GM18861 (cell line): Measurements from ENCODE around the gene CSF2.

Source experiments
- ATAC-seq: cut with Tn5 transposase; IDR thresholded peaks from one replicate; pipeline ENCODE4 v1.9.1; 2021; ENCODE audit not compliant: unreplicated experiment

Gene CSF2

GRCh38 chr5:132067941-132068808, 5.4 kb upstream of the CSF2 start:
- ATAC-seq = no peak

DNA sequence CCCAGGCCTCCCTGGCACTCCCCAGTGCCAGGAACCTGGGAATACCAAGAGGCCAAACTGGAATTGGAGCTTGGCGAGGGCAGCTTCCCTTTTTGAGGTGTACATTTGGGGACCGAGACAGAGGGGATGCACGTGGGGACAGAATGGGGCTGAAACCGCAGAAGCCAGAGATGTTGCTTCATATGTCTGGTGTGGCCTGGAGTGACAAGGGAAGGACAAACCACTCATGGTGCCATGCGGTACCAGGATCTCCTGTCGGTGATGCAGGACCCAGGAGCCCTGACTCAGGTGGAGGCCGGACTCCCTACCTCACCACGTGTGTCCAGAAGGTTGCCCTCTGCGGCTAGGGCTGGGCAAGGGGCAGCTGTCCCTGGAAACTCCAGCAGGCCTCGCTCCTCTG, 4.0 kb upstream of the CSF2 start:
- ATAC-seq = no peak

DNA sequence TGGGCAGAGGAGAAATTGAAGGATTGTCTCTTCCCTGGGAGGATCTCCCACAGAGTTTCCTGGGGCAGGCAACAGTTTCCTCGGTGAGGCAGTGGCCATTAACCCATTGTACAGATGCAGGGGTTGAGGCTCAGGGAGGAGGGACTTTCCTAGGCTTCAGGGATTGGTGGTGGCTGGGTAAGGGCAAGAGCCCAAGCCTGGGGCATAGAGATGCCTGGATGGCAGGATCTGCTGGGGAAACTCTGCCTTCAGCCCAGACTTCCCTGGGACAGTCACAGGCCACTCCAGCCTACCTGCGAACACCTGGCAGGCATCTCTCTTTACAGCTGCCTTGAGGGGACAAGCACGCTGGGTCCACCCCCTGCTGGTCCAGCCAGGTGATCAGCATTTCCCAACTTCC, 3.6 kb upstream of the CSF2 start:
- no peak for ATAC-seq

DNA sequence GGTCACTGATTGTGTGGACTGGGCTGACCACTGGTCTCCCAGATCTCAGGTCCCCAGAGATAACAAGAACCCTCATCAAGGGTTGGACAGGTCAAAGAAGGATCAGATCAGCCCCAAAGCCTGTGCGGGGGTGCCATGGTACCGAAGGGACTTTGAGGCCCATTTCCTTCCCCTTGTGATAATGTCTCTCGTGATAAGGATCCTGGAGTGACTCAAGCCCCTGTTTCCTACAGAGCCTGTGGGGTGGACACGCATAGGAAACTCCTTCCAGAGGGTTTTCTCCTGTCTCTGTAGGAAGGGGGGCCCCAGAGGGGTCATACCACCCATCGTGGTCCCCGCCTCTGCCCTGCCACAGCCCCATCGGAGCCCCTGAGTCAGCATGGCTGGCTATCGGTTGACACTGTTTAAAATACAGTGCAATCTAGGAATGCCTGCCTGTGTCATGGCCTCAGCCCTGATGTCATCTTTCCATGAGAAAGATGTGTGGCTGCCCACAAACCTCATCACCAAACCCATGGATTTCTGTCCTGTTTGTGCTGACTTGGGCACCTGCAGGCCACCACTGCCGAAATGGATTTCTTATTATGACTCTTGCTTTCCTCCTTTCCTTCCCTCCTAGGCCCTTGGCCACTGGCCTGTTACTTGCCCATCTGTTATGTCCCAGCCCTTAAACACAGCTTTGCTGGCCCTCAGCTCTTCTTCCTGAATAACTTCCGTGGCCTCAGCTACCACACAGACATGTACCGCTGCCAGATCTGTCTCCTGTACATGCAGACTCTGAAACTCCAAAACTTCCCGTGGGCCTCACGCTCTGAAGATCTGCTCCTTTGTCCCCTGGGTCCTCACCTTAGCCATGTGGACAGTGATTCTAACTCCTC, 2.9 kb upstream of the CSF2 start:
- ATAC-seq = no peak

- no peak for ATAC-seq
Observed at GRCh38 chr5:132071338-132071707, 2.3 kb upstream of the CSF2 start.

DNA sequence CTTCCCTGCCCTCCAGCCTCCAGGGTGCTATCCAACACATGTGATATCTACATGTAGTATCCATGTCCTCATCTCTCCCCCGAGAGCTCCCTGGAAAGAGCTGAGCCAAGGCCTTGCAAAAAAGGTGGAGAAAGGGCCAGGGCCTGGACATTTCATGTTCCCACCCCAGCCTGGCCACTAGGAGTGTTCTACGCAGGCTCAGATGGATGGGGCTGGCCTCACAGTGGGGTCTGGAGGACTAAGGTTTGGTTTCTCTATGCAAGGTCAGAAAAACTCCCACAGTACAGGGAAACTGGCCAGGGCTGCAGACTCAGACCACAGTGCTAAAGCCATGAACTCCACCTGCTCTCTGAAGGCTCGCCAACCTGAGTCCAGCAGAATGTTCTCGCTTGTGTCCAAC, 1.5 kb upstream of the CSF2 start:
- ATAC-seq = no peak

GRCh38 chr5:132072528-132072927, 1.1 kb upstream of the CSF2 start:
- no peak for ATAC-seq

DNA sequence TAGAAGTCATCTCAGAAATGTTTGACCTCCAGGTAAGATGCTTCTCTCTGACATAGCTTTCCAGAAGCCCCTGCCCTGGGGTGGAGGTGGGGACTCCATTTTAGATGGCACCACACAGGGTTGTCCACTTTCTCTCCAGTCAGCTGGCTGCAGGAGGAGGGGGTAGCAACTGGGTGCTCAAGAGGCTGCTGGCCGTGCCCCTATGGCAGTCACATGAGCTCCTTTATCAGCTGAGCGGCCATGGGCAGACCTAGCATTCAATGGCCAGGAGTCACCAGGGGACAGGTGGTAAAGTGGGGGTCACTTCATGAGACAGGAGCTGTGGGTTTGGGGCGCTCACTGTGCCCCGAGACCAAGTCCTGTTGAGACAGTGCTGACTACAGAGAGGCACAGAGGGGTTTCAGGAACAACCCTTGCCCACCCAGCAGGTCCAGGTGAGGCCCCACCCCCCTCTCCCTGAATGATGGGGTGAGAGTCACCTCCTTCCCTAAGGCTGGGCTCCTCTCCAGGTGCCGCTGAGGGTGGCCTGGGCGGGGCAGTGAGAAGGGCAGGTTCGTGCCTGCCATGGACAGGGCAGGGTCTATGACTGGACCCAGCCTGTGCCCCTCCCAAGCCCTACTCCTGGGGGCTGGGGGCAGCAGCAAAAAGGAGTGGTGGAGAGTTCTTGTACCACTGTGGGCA, 642 bp downstream of the CSF2 start:
- no peak for ATAC-seq

DNA sequence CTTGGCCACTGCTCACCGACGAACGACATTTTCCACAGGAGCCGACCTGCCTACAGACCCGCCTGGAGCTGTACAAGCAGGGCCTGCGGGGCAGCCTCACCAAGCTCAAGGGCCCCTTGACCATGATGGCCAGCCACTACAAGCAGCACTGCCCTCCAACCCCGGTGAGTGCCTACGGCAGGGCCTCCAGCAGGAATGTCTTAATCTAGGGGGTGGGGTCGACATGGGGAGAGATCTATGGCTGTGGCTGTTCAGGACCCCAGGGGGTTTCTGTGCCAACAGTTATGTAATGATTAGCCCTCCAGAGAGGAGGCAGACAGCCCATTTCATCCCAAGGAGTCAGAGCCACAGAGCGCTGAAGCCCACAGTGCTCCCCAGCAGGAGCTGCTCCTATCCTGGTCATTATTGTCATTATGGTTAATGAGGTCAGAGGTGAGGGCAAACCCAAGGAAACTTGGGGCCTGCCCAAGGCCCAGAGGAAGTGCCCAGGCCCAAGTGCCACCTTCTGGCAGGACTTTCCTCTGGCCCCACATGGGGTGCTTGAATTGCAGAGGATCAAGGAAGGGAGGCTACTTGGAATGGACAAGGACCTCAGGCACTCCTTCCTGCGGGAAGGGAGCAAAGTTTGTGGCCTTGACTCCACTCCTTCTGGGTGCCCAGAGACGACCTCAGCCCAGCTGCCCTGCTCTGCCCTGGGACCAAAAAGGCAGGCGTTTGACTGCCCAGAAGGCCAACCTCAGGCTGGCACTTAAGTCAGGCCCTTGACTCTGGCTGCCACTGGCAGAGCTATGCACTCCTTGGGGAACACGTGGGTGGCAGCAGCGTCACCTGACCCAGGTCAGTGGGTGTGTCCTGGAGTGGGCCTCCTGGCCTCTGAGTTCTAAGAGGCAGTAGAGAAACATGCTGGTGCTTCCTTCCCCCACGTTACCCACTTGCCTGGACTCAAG, 1.5 kb downstream of the CSF2 start:
- no peak for ATAC-seq

GRCh38 chr5:132075719-132076077, 2.1 kb downstream of the CSF2 start:
- no peak for ATAC-seq

DNA sequence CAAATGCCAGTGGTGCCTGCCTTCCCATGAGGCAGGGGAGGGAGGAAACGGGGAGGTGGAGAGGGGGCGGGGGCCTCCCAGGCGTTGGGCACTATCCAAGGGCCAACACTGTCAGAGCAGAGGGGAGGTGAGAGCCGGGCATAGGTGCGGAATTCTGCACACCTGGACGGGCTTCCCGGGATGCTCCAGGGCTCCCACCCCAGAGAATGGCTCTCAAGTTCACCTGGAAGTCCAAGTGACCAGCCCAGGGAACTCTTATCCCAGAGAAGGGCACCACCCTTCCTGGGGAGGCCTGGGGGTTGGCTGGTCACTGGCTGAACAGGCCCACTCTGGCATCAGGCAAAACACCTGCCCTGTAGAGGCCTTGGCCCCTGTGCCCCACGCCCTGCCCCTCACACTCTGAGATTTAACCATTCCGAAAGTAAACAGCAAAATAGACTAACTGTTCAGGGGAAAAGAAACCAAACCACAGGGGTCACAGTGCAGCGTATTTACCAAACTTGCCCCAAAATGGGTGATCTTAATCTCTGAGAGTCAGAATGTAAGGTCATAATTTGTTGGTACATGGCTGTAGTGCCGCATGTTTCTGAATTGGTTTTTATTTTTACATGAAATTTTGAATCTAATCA, 2.7 kb downstream of the CSF2 start:
- ATAC-seq = no peak

DNA sequence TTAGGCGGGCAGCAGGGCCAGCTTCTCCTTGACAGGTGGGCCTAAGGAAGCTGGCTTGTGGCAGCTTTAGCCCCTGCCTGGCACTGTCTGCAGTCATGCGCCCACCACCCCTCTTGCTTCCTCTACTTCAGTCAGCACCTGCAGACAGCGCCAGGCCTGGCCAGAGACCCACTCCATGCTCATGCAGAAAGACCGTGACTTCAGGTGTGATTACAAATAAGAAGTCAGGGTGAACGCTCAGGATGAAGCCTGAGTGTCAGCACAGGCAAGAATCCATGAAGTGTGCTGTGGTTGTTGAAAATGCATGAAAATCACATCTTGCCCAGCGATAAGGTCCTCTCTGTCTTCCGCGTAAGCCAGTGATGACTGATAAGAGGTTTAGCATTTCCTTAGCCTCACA, 3.4 kb downstream of the CSF2 start:
- ATAC-seq = no peak

DNA sequence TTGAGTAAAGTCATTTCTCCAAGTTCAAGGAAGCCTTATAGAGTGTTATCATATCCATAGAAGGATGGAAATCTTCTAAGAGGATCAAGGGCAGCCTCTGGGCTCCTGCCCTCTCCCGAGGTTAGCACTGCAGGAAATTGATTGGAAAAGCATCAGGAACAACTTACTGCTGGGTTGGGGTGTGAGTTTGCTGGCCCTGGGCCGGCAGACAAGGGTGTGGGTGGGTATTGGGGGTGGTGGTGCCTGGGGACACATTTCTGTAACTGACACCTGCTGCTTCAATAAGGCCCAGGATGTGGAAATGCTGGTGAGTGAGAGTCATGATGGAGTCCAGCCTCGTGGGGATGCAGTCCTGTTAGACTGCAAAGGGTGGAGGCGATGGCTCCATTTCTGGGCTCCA, 5.5 kb downstream of the CSF2 start:
- ATAC-seq = no peak

- no peak for ATAC-seq
Observed at GRCh38 chr5:132079619-132080018, 6.0 kb downstream of the CSF2 start.

GRCh38 chr5:132080595-132080994, 7.0 kb downstream of the CSF2 start:
- no peak for ATAC-seq

DNA sequence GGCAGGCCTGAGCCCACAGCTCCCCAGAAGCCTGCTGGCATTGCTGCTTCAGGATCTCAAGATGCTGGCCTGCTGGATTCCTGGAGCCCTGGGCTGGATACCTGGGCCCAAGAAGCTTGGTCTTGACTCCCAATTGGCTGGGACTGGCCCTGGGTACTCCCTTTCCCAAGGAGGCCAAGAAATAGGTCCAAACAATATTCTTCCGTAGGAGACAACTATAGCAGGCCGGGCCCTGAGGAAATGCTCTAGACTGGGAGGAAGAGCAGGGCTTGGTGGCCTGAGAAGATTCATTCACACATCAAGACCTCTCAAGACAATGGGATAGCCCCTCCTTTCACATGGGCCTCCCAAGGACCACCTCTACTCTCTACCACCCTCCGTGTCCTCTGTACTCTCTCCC, 7.9 kb downstream of the CSF2 start:
- ATAC-seq = no peak

GRCh38 chr5:132082329-132083023, 8.9 kb downstream of the CSF2 start:
- no peak for ATAC-seq

DNA sequence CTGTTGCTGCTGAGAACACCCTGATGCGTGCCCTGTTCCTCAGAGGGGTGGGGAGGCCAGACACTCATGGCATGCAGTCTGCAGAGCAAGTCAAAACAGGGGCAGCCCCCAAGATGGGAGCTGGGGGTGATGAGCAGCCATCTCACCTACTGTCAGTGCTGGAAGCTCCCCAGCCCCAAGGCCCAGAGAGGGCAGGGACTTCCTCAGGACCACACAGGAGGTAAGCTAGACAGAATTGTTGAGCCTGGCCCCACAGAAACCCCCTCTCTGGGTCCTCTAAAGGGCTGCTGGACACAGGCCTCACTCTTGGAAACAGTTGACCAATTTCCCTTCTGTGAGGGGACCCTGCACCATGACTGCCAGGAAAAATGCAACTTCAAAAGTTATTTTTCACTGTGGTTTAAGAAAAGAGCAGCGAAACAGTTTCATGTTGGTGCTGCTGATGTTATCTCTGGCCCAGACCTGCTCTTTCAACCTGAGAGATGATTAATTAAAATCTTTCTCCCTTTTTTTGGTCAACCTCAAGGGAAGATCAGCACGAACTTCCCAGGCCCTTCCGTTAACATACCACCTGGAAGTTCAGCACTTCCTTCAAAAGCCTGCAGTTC, 9.6 kb downstream of the CSF2 start:
- no peak for ATAC-seq

DNA sequence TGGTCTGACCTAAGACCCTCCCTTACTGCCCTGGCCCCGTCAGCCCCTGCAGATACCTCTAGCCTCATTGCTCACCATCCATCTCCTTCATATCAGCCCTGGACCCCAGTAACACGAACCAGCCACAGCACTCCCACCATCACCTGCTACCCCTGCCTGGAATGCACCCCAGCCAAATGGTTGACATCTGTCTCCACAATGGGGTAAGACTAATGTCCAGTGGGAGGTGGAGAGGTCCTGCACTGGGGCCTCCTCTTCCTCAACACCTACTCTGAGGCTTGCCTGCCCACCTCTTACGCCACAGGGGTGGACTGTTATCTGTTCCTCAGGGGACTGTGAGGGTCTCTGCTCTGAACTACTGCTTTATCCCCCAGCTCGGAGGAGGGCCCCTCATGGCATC, 12.1 kb downstream of the CSF2 start:
- no peak for ATAC-seq
